ENCODE results near the gene LDAH.
"Not testable (repeated sequence)": the region's sequence is repeated elsewhere in the genome, so short reads cannot be mapped to it uniquely, and the experiment has no call there.

LDAH gene

GRCh38 chr2:20723543-20723942, 99.4 kb downstream of the LDAH start:
- no peak for DNase-seq (ENCODE audit: low read depth in 2 of 2)

DNA sequence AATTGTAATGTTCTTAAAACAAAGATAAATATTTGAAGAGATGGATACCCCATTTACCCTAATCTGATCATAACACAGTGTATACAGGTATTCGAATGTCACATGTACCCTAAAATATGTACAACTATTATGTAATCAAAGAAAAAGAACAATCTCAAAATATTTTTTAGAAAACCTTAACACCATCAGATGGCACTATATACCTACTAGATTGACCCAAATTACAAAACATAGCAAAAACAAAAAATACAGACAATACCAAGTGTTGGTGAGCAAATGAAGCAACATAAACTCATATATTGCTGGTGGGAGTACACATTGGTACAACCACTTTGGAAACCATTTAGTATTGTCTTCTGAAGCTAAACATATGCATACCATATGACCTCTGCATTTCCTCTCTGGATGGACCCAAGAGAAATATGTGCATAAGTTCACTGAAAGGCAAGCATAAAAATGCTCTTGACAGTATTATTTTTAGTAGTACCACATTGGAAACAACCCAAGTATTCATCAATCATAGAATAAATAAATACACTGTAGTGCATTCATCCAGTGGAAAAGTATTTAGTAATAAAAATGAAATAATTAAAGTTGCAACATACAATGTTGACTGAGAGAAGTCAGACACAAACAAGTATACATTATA, 100.2 kb downstream of the LDAH start:
- DNase-seq (ENCODE audit: low read depth in 2 of 2) = no peak

GRCh38 chr2:20717641-20718040, 105.3 kb downstream of the LDAH start:
- no peak for DNase-seq (ENCODE audit: low read depth in 2 of 2)

- DNase-seq (ENCODE audit: low read depth in 2 of 2) = not testable (repeated sequence)
These were observed 106.7 kb downstream of the LDAH start for GRCh38 chr2:20716164-20716563.

GRCh38 chr2:20714412-20714811, 108.5 kb downstream of the LDAH start:
- not testable (repeated sequence) for DNase-seq (ENCODE audit: low read depth in 2 of 2)

GRCh38 chr2:20713585-20713984, 109.3 kb downstream of the LDAH start:
- DNase-seq (ENCODE audit: low read depth in 2 of 2) = not testable (repeated sequence)

DNA sequence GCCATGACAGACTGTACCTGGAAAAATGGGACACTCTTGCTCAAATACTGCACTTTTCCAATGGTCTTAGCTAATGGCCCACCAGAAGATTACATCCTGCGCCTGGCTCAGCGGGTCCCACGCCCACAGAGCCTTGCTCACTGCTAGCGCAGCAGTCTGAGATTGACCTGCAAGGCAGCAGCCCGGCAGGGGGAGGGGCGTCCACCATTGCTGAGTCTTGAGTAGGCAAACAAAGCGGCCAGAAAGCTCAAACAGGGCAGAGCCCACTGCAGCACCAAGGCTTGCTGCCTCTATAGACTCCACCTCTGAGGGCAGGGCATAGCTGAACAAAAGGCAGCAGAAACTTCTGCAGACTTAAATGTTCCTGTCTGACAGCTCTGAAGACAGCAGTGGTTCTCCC, 111.3 kb downstream of the LDAH start:
- DNase-seq (ENCODE audit: low read depth in 2 of 2) = not testable (repeated sequence)

DNA sequence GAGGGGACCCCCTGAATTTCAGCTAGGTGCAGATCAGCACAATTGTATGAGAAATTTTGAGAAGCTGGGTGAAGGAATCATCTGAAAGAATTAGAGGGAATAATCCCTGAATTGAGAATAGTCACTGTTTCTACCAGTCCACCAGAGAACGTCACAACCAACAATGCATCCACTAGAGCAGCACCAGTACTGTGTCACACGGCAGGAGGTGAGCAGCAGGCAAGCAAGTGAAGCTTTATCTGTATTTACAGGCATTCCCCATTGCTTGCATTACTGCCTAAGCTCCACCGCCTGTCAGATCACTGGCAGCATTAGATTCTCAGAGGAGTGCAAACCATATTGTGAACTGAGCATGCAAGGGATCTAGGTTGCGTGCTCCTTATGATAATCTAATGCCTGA, 115.3 kb downstream of the LDAH start:
- DNase-seq (ENCODE audit: low read depth in 2 of 2) = no peak

- DNase-seq (ENCODE audit: low read depth in 2 of 2) = no peak
These were observed 116.1 kb downstream of the LDAH start for GRCh38 chr2:20706786-20707185.

DNA sequence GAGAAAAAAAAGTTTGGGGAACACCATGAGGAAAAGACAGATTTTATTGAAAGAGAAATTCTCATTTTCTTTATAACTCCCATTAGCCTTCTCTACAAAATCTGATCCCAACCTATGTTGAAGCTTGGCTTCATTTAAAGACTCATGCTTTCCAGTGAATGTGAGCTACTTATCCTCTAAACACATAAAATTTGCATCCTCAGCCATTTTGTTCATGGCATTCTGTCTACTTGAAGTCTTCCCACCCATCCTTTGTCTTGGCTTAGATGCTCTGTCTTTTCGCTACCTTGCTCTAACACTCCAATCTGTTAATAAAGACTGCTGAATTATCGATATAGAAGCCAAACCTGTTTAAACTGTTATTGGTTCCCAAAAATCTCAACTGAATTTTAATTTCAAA, 116.7 kb downstream of the LDAH start:
- no peak for DNase-seq (ENCODE audit: low read depth in 2 of 2)

- DNase-seq (ENCODE audit: low read depth in 2 of 2) = no peak
These were observed 118.0 kb downstream of the LDAH start for GRCh38 chr2:20704886-20705285.

DNA sequence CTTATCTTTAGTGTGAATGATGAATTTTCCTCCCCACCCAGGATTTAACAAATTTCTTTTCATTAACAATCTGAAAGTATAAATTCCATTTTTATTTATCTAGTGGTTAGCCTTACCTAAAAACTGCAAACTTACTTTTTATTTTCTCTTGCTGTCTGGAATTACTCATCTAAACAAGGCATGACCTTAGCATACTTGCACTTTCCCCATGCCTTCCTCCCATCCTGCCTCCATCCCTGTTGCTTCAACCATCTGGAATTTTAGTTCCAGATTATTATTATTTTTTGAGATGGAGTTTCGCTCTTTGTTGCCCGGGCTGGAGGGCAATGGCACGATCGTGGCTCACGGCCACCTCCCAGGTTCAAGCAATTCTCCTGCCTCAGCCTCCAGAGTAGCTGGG, 120.3 kb downstream of the LDAH start:
- no peak for DNase-seq (ENCODE audit: low read depth in 2 of 2)

- no peak for DNase-seq (ENCODE audit: low read depth in 2 of 2)
These were observed 123.8 kb downstream of the LDAH start for GRCh38 chr2:20698916-20699613.

- DNase-seq (ENCODE audit: low read depth in 2 of 2) = no peak
These were observed 125.5 kb downstream of the LDAH start for GRCh38 chr2:20697322-20697934.

DNA sequence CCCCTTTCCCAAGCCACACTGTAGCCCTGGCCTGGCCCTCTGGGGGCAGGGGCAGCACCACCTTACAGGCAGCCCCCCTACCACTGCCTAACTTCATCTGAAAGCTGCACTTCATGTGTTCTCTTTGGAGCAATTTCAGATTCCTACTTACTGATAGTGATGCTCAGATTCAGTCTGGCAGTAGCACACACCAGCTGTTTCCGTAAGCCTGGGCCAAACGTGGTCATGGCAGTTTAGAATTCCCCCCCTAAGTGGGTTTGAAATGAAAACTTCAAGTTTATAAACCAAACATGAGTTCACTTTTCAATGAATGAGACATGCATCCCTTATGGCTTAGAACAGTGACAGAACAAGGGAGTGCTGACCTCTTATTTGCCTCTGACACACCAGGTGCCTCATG, 126.5 kb downstream of the LDAH start:
- DNase-seq (ENCODE audit: low read depth in 2 of 2) = no peak

DNA sequence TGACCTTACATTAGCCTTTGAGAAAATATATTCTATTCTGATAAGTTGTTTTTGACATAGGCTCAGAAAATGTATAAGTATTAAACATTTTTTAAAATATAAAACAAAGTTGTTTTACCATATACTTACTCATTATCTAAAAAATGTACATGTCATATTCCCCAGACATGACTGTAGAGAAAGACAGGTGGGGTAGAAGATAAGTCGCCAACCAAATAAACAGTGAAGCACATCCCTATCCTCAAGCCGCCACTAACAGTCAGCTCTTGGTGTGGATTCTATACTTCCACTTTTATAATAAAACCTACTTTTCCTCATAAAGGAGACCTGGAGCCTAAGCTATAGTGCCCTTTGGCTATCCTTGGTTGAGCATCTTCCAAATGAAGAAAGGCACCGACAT, 129.6 kb downstream of the LDAH start:
- no peak for DNase-seq (ENCODE audit: low read depth in 2 of 2)

- no peak for DNase-seq (ENCODE audit: low read depth in 2 of 2)
These were observed 130.8 kb downstream of the LDAH start for GRCh38 chr2:20692081-20692480.

- no peak for DNase-seq (ENCODE audit: low read depth in 2 of 2)
These were observed 131.7 kb downstream of the LDAH start for GRCh38 chr2:20691076-20691734.

GRCh38 chr2:20689428-20690264, 133.3 kb downstream of the LDAH start:
- no peak for DNase-seq (ENCODE audit: low read depth in 2 of 2)

- no peak for DNase-seq (ENCODE audit: low read depth in 2 of 2)
These were observed 135.6 kb downstream of the LDAH start for GRCh38 chr2:20687260-20687832.

- no peak for DNase-seq (ENCODE audit: low read depth in 2 of 2)
These were observed 138.3 kb downstream of the LDAH start for GRCh38 chr2:20684581-20685063.

Data from stimulated activated CD8-positive, alpha-beta memory T cell treated with anti-CD3 and anti-CD28 coated beads, Interleukin-7, amount 100 ng/mL, for 4 hours (primary cell).